HepG2 (cell line): ENCODE results near the gene DPAGT1. TPM values are rescaled to one million over a fixed set of nuclear protein-coding genes. Genes with fewer than 3 reads are reported as not detected.

ENCODE experiments used
- AFF4 ChIP-seq: sonication (generic); formaldehyde crosslinking; IDR thresholded peaks from 2 replicates; pipeline ENCODE4 v1.4.0; 2020; ENCODE audit warnings: missing genetic modification reagents
- CREB1 ChIP-seq, 2 experiments: fragments of 450-650 bp in 1 of 2; IDR thresholded peaks; 2 replicates each; pipeline ENCODE4 v1.6.1; 2016 to 2017; ENCODE audit warnings: control low read depth in 1 of 2, mild to moderate bottlenecking in 1 of 2, missing compliant biosample characterization in 1 of 2, missing genetic modification characterization in 1 of 2
- HOXA3 ChIP-seq: sonication (generic); formaldehyde crosslinking; IDR thresholded peaks from 2 replicates; pipeline ENCODE4 v1.5.0; 2020; ENCODE audit warnings: missing genetic modification reagents
- LCORL ChIP-seq, 2 experiments: fragments of 450-650 bp in 1 of 2; sonication (generic) in 1 of 2; formaldehyde crosslinking in 1 of 2; IDR thresholded peaks; 2 replicates each; pipeline versions ENCODE4 v1.5.0 to v1.6.1; 2017 to 2020; ENCODE audit warnings: antibody characterized with exemption in 1 of 2, missing genetic modification reagents in 1 of 2
- NAIF1 ChIP-seq: sonication (generic); formaldehyde crosslinking; IDR thresholded peaks from 2 replicates; pipeline ENCODE4 v1.5.0; 2020; ENCODE audit warnings: mild to moderate bottlenecking, missing genetic modification reagents, borderline replicate concordance
- ONECUT2 ChIP-seq: sonication (generic); formaldehyde crosslinking; IDR thresholded peaks from 2 replicates; pipeline ENCODE4 v1.4.0; 2020; ENCODE audit warnings: missing genetic modification reagents
- PATZ1 ChIP-seq: sonication (generic); formaldehyde crosslinking; IDR thresholded peaks from 2 replicates; pipeline ENCODE4 v1.4.0; 2020; ENCODE audit warnings: missing genetic modification reagents
- RAD51 ChIP-seq: fragments of 450-650 bp; IDR thresholded peaks from 2 replicates; pipeline ENCODE4 v1.6.1; 2016; ENCODE audit warnings: borderline replicate concordance
- TSC22D2 ChIP-seq: sonication (generic); formaldehyde crosslinking; IDR thresholded peaks from 2 replicates; pipeline ENCODE4 v1.5.1; 2020; ENCODE audit warnings: missing genetic modification reagents, mild to moderate bottlenecking, borderline replicate concordance
- ZNF180 ChIP-seq: sonication (generic); formaldehyde crosslinking; IDR thresholded peaks from 2 replicates; pipeline ENCODE4 v1.4.0; 2020; ENCODE audit warnings: low read depth, missing genetic modification reagents, borderline replicate concordance
- ZNF446 ChIP-seq: sonication (generic); formaldehyde crosslinking; IDR thresholded peaks from 2 replicates; pipeline ENCODE4 v1.5.0; 2020; ENCODE audit warnings: mild to moderate bottlenecking, missing genetic modification reagents
- ZNF501 ChIP-seq: sonication (generic); formaldehyde crosslinking; IDR thresholded peaks from 2 replicates; pipeline ENCODE4 v1.5.1; 2020; ENCODE audit warnings: mild to moderate bottlenecking, moderate library complexity, missing genetic modification reagents
- ZNF569 ChIP-seq: sonication (generic); formaldehyde crosslinking; IDR thresholded peaks from 2 replicates; pipeline ENCODE4 v1.5.0; 2020; ENCODE audit warnings: mild to moderate bottlenecking, missing genetic modification reagents, moderate library complexity, borderline replicate concordance
- ZNF639 ChIP-seq: conservative IDR thresholded peaks from 2 replicates; pipeline ENCODE4 v1.6.1; 2018; ENCODE audit warnings: missing genetic modification reagents
- ZNF652 ChIP-seq: IDR thresholded peaks from 2 replicates; pipeline ENCODE4 v1.6.1; 2016; ENCODE audit warnings: low read depth, borderline replicate concordance
- polyA plus RNA-seq, 8 experiments: library from polyadenylated mRNA; depleted of rRNA in 3 of 8; stranded (reverse) in 7 of 8; unstranded in 1 of 8; fragments of >200 nt; fragmentation: Illumina TruSeq in 4 of 8; extraction: Trizol in 4 of 8; gene quantifications; 2 replicates each; pipeline versions ENCODE4 v1.2.1 to v1.2.3, GENCODE V29; 2011 to 2016; ENCODE audit warnings: low read depth in 4 of 8, missing spikeins in 1 of 8, mixed read lengths in 1 of 8; ENCODE audit not compliant: insufficient read depth in 1 of 8
- total RNA-seq, 5 experiments: library from RNA; depleted of rRNA; stranded (reverse); fragments of >200 nt; fragmentation: Illumina TruSeq; extraction: Trizol; gene quantifications; 2 replicates each; pipeline ENCODE4 v1.2.3, GENCODE V29; 2016; ENCODE audit warnings: low read depth in 1 of 5
- TF ChIP-seq, protein P1 (sequence below): sonication (generic); formaldehyde crosslinking; IDR thresholded peaks from 2 replicates; pipeline ENCODE4 v1.8.0; 2022; ENCODE audit warnings: mild to moderate bottlenecking, missing genetic modification reagents; ENCODE audit not compliant: insufficient replicate concordance

Gene DPAGT1
- total and polyA plus RNA-seq, 2 of the 13 experiments (the other 11 are each of a cell fraction or from before 2014, with no cell fraction given): 37.6 to 70.7 TPM

DNA sequence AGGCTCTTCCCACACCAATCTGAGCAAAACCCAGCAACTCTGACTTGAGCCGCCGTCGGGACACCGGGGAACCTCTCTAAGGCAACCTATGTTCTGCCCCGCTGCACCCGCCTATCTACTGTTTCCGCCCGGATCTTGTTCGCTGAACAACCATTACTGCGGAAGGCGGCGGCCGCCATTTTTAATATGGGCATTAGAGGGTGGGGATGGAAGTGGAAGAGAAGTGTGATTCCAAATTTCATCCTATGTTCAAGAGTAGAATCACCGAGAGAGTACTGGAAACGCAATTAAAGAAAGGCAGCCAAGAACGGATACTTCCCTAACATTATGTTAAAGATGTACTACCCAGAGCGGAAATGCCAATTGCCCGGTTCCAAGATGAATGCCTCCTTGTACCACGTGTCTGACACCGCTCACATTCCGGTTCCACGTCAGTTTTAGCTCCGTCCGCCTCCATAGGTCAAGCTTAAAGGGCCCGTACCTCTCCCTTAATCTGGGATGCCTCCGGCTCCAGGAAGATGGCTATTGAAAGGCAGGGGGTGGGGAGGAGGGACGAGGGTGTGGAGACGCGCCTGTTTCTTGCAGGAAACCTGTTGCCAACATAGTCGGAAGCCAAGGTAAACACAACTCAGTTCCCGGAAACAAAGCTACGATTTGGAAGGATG lies at the start of gene DPAGT1 (continued):
- peak; percentile 8; the same call in 1 of the 2 replicates for TF ChIP-seq ZNF652
- TF ChIP-seq, protein P1, sequence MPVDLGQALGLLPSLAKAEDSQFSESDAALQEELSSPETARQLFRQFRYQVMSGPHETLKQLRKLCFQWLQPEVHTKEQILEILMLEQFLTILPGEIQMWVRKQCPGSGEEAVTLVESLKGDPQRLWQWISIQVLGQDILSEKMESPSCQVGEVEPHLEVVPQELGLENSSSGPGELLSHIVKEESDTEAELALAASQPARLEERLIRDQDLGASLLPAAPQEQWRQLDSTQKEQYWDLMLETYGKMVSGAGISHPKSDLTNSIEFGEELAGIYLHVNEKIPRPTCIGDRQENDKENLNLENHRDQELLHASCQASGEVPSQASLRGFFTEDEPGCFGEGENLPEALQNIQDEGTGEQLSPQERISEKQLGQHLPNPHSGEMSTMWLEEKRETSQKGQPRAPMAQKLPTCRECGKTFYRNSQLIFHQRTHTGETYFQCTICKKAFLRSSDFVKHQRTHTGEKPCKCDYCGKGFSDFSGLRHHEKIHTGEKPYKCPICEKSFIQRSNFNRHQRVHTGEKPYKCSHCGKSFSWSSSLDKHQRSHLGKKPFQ (CRISPR knock-in tag): no peak
- peak; percentile 80 for TF ChIP-seq RAD51
- TF ChIP-seq ONECUT2: no peak
- no peak for TF ChIP-seq ZNF569 (CRISPR knock-in tag)
- 0 out of 2 replicates have a peak, but pooled peaks have one; percentile 5 for TF ChIP-seq PATZ1 (CRISPR knock-in tag)
- peak; percentile 98 for TF ChIP-seq HOXA3 (CRISPR knock-in tag)
- peak; percentile 88 for TF ChIP-seq ZNF501
- TF ChIP-seq ZNF446 (CRISPR knock-in tag): 0 out of 2 replicates have a peak, but pooled peaks have one; percentile 18
- no peak for TF ChIP-seq AFF4 (CRISPR knock-in tag)
- TF ChIP-seq ZNF639 (CRISPR knock-in tag): peak; percentile 57; the same call in 1 of the 2 replicates
- TF ChIP-seq ZNF180 (CRISPR knock-in tag): no peak
- TF ChIP-seq NAIF1 (CRISPR knock-in tag): peak; percentile 24; the same call in 1 of the 2 replicates
- peak; percentile 80 for TF ChIP-seq CREB1 (IDR thresholded peaks at IDR 0.05)
- TF ChIP-seq CREB1 (CRISPR knock-in tag; IDR thresholded peaks at IDR 0.05): peak; percentile 94
- no peak; the same call in 1 of the 2 replicates for TF ChIP-seq TSC22D2 (CRISPR knock-in tag)
- TF ChIP-seq LCORL (IDR thresholded peaks at IDR 0.05): no peak
- TF ChIP-seq LCORL (CRISPR knock-in tag; IDR thresholded peaks at IDR 0.05): peak; percentile 62
